ENCODE results near the gene PCK2.

The PCK2 gene

GRCh38 chr14:24089890-24090289 is 4.2 kb upstream of the PCK2 start:
- ATAC-seq: no peak
- TF ChIP-seq ZNF70 (CRISPR knock-in tag; IDR thresholded peaks at IDR 0.05): no peak
- no peak for TF ChIP-seq CSRNP3 (CRISPR knock-in tag; IDR thresholded peaks at IDR 0.05)
- TF ChIP-seq ZFP3 (CRISPR knock-in tag; IDR thresholded peaks at IDR 0.05): no peak

DNA sequence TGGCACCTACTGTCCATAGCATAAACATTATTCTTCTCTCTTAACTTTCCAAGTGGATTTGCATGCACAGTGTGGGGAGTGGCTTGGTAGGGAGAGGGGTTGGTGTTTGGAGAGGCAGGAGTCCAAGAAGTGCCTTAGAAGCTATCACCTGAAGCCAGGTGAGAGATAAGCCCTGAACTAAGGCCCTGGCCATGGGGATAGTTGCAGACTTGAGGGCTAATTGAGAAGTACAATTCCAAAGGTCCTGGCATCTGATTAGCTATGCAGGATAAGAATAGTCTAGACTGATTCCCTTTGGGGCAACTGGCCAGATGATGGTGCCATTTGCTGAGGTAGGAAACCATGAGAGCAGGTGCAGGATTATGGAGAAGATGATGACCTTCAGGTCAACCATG is 2.0 kb upstream of the PCK2 start:
- TF ChIP-seq POU6F1 (CRISPR knock-in tag; IDR thresholded peaks at IDR 0.05; ENCODE audit: borderline replicate concordance, low read depth) (no peak), RARB (CRISPR knock-in tag; IDR thresholded peaks at IDR 0.05) (no peak), OSR1 (CRISPR knock-in tag; IDR thresholded peaks at IDR 0.05) (no peak), ESRRG (CRISPR knock-in tag; IDR thresholded peaks at IDR 0.05) (no peak), BACH2 (CRISPR knock-in tag; IDR thresholded peaks at IDR 0.05; ENCODE audit: borderline replicate concordance) (no peak), TOX (CRISPR knock-in tag; IDR thresholded peaks at IDR 0.05; ENCODE audit: borderline replicate concordance) (no peak), GLIS3 (CRISPR knock-in tag; IDR thresholded peaks at IDR 0.05) (no peak), PATZ1 (CRISPR knock-in tag; IDR thresholded peaks at IDR 0.05; ENCODE audit: borderline replicate concordance) (no peak), ARNTL (CRISPR knock-in tag; IDR thresholded peaks at IDR 0.05; ENCODE audit: borderline replicate concordance, low read depth) (no peak)
- TF ChIP-seq, protein P1, sequence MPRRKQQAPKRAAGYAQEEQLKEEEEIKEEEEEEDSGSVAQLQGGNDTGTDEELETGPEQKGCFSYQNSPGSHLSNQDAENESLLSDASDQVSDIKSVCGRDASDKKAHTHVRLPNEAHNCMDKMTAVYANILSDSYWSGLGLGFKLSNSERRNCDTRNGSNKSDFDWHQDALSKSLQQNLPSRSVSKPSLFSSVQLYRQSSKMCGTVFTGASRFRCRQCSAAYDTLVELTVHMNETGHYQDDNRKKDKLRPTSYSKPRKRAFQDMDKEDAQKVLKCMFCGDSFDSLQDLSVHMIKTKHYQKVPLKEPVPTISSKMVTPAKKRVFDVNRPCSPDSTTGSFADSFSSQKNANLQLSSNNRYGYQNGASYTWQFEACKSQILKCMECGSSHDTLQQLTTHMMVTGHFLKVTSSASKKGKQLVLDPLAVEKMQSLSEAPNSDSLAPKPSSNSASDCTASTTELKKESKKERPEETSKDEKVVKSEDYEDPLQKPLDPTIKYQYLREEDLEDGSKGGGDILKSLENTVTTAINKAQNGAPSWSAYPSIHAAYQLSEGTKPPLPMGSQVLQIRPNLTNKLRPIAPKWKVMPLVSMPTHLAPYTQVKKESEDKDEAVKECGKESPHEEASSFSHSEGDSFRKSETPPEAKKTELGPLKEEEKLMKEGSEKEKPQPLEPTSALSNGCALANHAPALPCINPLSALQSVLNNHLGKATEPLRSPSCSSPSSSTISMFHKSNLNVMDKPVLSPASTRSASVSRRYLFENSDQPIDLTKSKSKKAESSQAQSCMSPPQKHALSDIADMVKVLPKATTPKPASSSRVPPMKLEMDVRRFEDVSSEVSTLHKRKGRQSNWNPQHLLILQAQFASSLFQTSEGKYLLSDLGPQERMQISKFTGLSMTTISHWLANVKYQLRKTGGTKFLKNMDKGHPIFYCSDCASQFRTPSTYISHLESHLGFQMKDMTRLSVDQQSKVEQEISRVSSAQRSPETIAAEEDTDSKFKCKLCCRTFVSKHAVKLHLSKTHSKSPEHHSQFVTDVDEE (CRISPR knock-in tag; IDR thresholded peaks at IDR 0.05): no peak
- ATAC-seq: no peak

DNA sequence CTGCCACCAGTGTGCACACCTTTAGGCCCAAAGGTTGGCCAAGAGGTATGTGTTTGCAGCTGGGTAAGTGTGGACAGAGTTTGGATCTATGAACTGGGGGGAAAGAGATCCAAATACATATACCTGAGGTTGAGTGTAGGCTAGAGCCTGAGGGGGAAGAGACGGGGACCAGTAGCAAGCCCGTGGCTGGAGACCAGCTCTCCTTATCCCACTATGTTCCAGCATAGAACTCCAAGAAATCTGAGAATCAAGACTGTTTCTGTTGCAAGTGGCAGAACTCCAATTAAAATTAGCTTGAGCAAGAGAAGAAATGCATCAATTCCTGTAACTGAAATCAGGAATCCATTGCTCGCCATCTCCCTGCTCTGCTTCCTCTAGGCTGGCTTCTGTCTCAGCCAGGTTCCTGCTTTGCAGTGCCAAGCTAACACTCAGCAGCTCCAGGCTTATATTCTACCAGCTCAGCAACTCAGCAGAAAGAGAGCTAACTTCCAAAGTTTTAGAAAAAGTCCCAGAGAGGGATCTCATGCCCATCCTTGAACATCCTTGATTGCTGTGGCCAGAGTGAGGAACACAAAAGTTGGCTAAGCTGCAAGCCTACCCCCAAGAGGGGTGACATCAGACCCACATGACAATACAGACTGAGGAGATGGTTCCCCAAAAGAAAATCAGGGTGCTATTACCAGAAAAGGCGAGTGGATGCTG is 1.5 kb upstream of the PCK2 start:
- TF ChIP-seq CSRNP3 (CRISPR knock-in tag; IDR thresholded peaks at IDR 0.05): no peak
- no peak for ATAC-seq

- TF ChIP-seq PATZ1 (CRISPR knock-in tag; IDR thresholded peaks at IDR 0.05; ENCODE audit: borderline replicate concordance): no peak
- TF ChIP-seq ZFP30 (CRISPR knock-in tag; IDR thresholded peaks at IDR 0.05): no peak
- no peak for TF ChIP-seq OSR1 (CRISPR knock-in tag; IDR thresholded peaks at IDR 0.05)
Observed at GRCh38 chr14:24093207-24093900, 757 bp upstream of the PCK2 start.

More at GRCh38 chr14:24093207-24093900, 757 bp upstream of the PCK2 start:
- no peak for ATAC-seq

Data from SK-N-SH treated with all-trans-retinoic acid at 6 μM for 48 hours (cell line).